K562 (cell line): ENCODE measurements around the gene FHIT. TPM values are rescaled to one million over a fixed set of nuclear protein-coding genes. Genes with fewer than 3 reads are reported as not detected.

Experiments
- HNRNPK ChIP-seq: fragments of 200-400 bp; formaldehyde crosslinking; IDR thresholded peaks from one replicate; pipeline ENCODE4 v1.6.1; 2018; ENCODE audit warnings: mild to moderate bottlenecking, low read depth, low read length; ENCODE audit not compliant: poor library complexity, severe bottlenecking
- MAZ ChIP-seq, 2 experiments: fragments of 450-650 bp in 1 of 2; sonication (generic) in 1 of 2; formaldehyde crosslinking; IDR thresholded peaks in 1 of 2; conservative IDR thresholded peaks in 1 of 2; 2 replicates each; pipeline versions ENCODE4 v1.4.0 to v1.5.0; 2020; ENCODE audit warnings: mild to moderate bottlenecking in 1 of 2, missing genetic modification reagents in 1 of 2
- ZNF318 ChIP-seq, 2 experiments: fragments of 450-650 bp; IDR thresholded peaks; 2 replicates each; pipeline ENCODE4 v1.6.1; 2016; ENCODE audit warnings: mild to moderate bottlenecking in 2 of 2, borderline replicate concordance in 1 of 2, low read depth in 1 of 2, moderate library complexity in 1 of 2
- polyA plus RNA-seq, 8 experiments: library from polyadenylated mRNA; depleted of rRNA in 4 of 8; stranded (reverse) in 5 of 8; unstranded in 3 of 8; fragments of >200 nt; fragmentation: Nextera tagmentation in 2 of 8; fragmentation: Illumina TruSeq in 1 of 8; extraction: Ambion mirVana in 2 of 8; extraction: Trizol in 1 of 8; gene quantifications; 2 replicates each; pipeline versions ENCODE4 v1.2.1 to v1.2.3, GENCODE V29; 2011 to 2014; ENCODE audit warnings: inconsistent platforms in 1 of 8, missing spikeins in 1 of 8
- total RNA-seq, 7 experiments: library from RNA; depleted of rRNA in 6 of 7; stranded (reverse); fragments of >200 nt in 6 of 7; fragmentation: Illumina TruSeq in 2 of 7; extraction: Trizol in 2 of 7; gene quantifications; 2 replicates each; pipeline versions ENCODE4 v1.2.1 to v1.2.3, GENCODE V29; 2011 to 2021; ENCODE audit warnings: low replicate concordance in 1 of 7
- TF ChIP-seq, protein P1 (sequence below): fragments of 250-450 bp; sonication (Bioruptor Pico); IDR thresholded peaks from 2 replicates; pipeline ENCODE4 v1.5.0; 2022; ENCODE audit warnings: mild to moderate bottlenecking

Gene FHIT
- total and polyA plus RNA-seq, 9 of the 15 experiments (the other 6 are each of a cell fraction or from before 2014, with no cell fraction given) = 1.7 to 9.1 (median 4.3) TPM

DNA sequence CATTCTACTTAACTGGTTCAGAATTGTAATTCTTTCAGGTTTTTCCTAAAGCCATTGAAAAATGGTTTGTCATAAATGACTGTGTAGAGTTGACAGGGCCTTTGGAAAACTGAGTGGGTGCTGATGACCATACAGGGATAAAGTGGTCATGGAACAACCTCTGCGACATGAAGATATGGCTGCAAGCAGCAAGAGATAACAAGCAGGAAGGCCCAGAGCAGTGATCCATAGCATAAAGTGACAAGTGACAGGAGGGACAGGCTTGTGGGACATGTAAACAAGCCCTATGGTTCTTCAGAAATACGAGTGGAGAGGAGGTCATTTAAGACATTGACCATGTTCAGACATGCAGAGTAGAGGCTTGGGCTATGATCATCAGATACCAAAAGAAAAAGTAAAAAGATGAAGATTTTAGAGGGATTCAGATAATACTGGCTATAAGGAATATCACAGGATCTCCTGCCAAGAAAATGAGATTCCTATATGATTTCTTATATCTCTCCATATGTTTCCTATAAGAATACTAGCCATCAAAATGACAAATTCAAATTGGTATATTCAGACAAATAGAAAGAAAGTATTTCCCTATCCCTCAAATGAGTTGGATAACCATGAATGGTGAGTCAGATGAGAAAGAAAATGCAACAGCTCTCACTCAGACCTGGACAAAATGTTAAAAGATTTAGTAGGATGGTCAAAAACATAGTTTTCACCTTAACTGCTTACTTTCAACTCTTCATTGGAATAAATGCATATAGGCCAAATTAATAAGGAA is 1373.8 kb downstream of the FHIT start (continued):
- no peak for TF ChIP-seq ZNF318 (IDR thresholded peaks at IDR 0.05; ENCODE audit: borderline replicate concordance in 1 of 2, low read depth in 1 of 2)
- TF ChIP-seq, protein P1, sequence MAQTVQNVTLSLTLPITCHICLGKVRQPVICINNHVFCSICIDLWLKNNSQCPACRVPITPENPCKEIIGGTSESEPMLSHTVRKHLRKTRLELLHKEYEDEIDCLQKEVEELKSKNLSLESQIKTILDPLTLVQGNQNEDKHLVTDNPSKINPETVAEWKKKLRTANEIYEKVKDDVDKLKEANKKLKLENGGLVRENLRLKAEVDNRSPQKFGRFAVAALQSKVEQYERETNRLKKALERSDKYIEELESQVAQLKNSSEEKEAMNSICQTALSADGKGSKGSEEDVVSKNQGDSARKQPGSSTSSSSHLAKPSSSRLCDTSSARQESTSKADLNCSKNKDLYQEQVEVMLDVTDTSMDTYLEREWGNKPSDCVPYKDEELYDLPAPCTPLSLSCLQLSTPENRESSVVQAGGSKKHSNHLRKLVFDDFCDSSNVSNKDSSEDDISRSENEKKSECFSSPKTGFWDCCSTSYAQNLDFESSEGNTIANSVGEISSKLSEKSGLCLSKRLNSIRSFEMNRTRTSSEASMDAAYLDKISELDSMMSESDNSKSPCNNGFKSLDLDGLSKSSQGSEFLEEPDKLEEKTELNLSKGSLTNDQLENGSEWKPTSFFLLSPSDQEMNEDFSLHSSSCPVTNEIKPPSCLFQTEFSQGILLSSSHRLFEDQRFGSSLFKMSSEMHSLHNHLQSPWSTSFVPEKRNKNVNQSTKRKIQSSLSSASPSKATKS = no peak
- TF ChIP-seq HNRNPK = no peak
- no peak for TF ChIP-seq MAZ (CRISPR knock-in tag; conservative IDR thresholded peaks at IDR 0.05 in 1 of 2, IDR thresholded peaks at IDR 0.05 in 1 of 2)
